GM12892 (cell line): Measurements from ENCODE around the gene TNS1.

ENCODE experiments used
- POLR2A ChIP-seq: IDR thresholded peaks from 2 replicates; pipeline ENCODE4 v1.6.1; 2011; ENCODE audit warnings: low read depth, low read length, control low read depth
- POLR2AphosphoS5 ChIP-seq: IDR thresholded peaks from 2 replicates; pipeline ENCODE4 v1.6.1; 2011; ENCODE audit warnings: low read depth, low read length, control low read depth

DNA sequence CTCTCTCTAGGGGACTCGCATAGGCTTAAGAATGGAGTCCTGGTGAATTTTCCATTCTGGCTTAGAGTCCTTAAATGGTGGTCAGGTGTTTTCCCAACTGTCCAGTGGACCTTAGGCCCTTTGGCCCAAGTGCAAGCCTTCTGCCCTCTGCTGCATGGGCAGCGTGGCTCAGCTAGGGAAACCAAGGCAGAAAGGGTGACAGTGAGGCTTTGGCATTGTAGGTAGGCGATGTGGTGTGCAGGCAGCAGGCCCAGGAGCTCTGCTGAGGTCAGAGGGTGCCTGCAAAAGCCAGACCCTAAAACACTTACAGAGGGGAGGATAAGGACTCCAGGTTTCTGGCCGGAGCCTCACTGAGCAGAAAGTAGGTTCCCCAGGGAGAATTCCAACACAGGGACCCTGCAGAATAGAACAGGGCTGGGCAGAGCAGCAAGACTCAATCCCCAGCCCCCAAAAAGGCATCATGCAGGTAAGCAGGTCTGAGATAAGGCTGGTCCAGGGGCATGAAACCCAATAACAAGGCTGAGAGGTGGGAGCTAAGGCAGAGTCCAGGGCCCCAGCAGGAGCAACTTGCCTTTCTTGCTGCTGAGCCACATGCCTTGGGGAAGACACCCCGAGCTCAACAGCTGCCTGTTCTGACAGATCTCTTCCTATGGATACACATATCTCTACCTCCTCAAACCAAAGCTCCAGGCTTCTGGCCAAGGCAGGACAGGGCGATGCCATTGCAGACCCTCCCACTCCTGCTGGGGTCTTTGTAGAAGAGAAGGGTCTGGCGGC is 199.7 kb downstream of the TNS1 start:
- TF ChIP-seq POLR2AphosphoS5 (no peak), POLR2A (no peak)
